ENCODE data around the gene CIITA. TPM values are rescaled to one million over a fixed set of nuclear protein-coding genes. Genes with fewer than 3 reads are reported as not detected.
A peak's percentile ranks its signal among the peaks of the same experiment; 100 is the strongest.
"Not testable (repeated sequence)": the region's sequence is repeated elsewhere in the genome, so short reads cannot be mapped to it uniquely, and the experiment has no call there.

The CIITA gene
- total and polyA plus RNA-seq, 4 donors, result 11.5 to 59.6 (median 26.6) TPM

- ATAC-seq (ENCODE audit: insufficient read depth, low FRiP score), result no peak
- WGBS, 2 donors, result 65 to 71% methylated on average over 14 of the region's 14 CpGs
These were observed 45.5 kb downstream of the CIITA start for GRCh38 chr16:10922328-10923145.

GRCh38 chr16:10923146-10923649, 46.2 kb downstream of the CIITA start:
- peaks cover 5 to 10% (median 7%) of the 10 kb centered on the region in 5 donors for H3K4me1 ChIP-seq (ENCODE audit: control insufficient read depth in 5 of 5, insufficient read depth in 5 of 5, low read length in 5 of 5)
- no peak overlapping the region for H3K4me3 ChIP-seq
- WGBS, 2 donors, result 87 to 92% methylated on average over 10 of the region's 10 CpGs
- H3K27ac ChIP-seq (ENCODE audit: low read depth in 1 of 2, low read length in 1 of 2), result peak overlapping the region in 1 of 2 donors; percentile 64
- H3K9ac ChIP-seq (ENCODE audit: insufficient read depth in 1 of 2, low read length in 2 of 2), result no peak overlapping the region
- peaks cover 12 to 34% (median 20%) of the 10 kb centered on the region in 4 donors for H3K36me3 ChIP-seq (ENCODE audit: control insufficient read depth in 4 of 4, insufficient read depth in 4 of 4, low read length in 4 of 4)
- ATAC-seq (ENCODE audit: insufficient read depth, low FRiP score) (no peak), DNase-seq (no peak)
- no peaks in the 10 kb centered on the region for H3K27me3 ChIP-seq (ENCODE audit: control insufficient read depth in 3 of 3, insufficient read depth in 3 of 3, low read length in 2 of 3)
- H3K9me3 ChIP-seq (ENCODE audit: control insufficient read depth in 4 of 4, insufficient read depth in 3 of 4, low read length in 3 of 4), result no peaks in the 10 kb centered on the region
- no peak for TF ChIP-seq CTCF (IDR thresholded peaks at IDR 0.05; ENCODE audit: control extremely low read depth, extremely low read depth)

More at GRCh38 chr16:10922328-10923145, 45.5 kb downstream of the CIITA start:
- TF ChIP-seq CTCF (IDR thresholded peaks at IDR 0.05; ENCODE audit: control extremely low read depth, extremely low read depth), result no peak
- Histone ChIP-seq H3K27me3 (ENCODE audit: control insufficient read depth in 3 of 3, insufficient read depth in 3 of 3, low read length in 2 of 3) (no peaks in the 10 kb centered on the region), H3K4me1 (ENCODE audit: control insufficient read depth in 5 of 5, insufficient read depth in 5 of 5, low read length in 5 of 5) (peaks cover 5 to 10% (median 7%) of the 10 kb centered on the region in 5 donors), H3K27ac (ENCODE audit: low read depth in 1 of 2, low read length in 1 of 2) (peak overlapping the region; percentile 37 to 82), H3K9me3 (ENCODE audit: control insufficient read depth in 4 of 4, insufficient read depth in 3 of 4, low read length in 3 of 4) (no peaks in the 10 kb centered on the region), H3K9ac (ENCODE audit: insufficient read depth in 1 of 2, low read length in 2 of 2) (no peak overlapping the region), H3K4me3 (no peak overlapping the region), H3K36me3 (ENCODE audit: control insufficient read depth in 4 of 4, insufficient read depth in 4 of 4, low read length in 4 of 4) (peaks cover 8 to 32% (median 18%) of the 10 kb centered on the region in 4 donors)
- DNase-seq, result no peak

- DNase-seq (no peak), ATAC-seq (ENCODE audit: insufficient read depth, low FRiP score) (no peak)
- peaks cover 12 to 37% (median 20%) of the 10 kb centered on the region in 4 donors for H3K36me3 ChIP-seq (ENCODE audit: control insufficient read depth in 4 of 4, insufficient read depth in 4 of 4, low read length in 4 of 4)
- no peak overlapping the region for H3K9ac ChIP-seq (ENCODE audit: insufficient read depth in 1 of 2, low read length in 2 of 2)
- H3K27me3 ChIP-seq (ENCODE audit: control insufficient read depth in 3 of 3, insufficient read depth in 3 of 3, low read length in 2 of 3), result no peaks in the 10 kb centered on the region
- TF ChIP-seq CTCF (IDR thresholded peaks at IDR 0.05; ENCODE audit: control extremely low read depth, extremely low read depth), result no peak
- H3K4me3 ChIP-seq, result no peak overlapping the region
- H3K27ac ChIP-seq (ENCODE audit: low read depth in 1 of 2, low read length in 1 of 2), result peak overlapping the region in 1 of 2 donors; percentile 64
- 79 to 83% methylated on average over 14 of the region's 14 CpGs for WGBS, 2 donors
- peaks cover 5 to 10% (median 7%) of the 10 kb centered on the region in 5 donors for H3K4me1 ChIP-seq (ENCODE audit: control insufficient read depth in 5 of 5, insufficient read depth in 5 of 5, low read length in 5 of 5)
- no peaks in the 10 kb centered on the region for H3K9me3 ChIP-seq (ENCODE audit: control insufficient read depth in 4 of 4, insufficient read depth in 3 of 4, low read length in 3 of 4)
These were observed 46.7 kb downstream of the CIITA start for GRCh38 chr16:10923650-10924214.

- DNase-seq; H3K27ac ChIP-seq (ENCODE audit: low read depth in 1 of 2, low read length in 1 of 2); H3K9ac ChIP-seq (ENCODE audit: insufficient read depth in 1 of 2, low read length in 2 of 2); H3K27me3 ChIP-seq (ENCODE audit: control insufficient read depth in 3 of 3, insufficient read depth in 3 of 3, low read length in 2 of 3); ATAC-seq (ENCODE audit: insufficient read depth, low FRiP score); H3K4me3 ChIP-seq; H3K9me3 ChIP-seq (ENCODE audit: control insufficient read depth in 4 of 4, insufficient read depth in 3 of 4, low read length in 3 of 4): not testable (repeated sequence)
- Histone ChIP-seq H3K36me3 (ENCODE audit: control insufficient read depth in 4 of 4, insufficient read depth in 4 of 4, low read length in 4 of 4) (peaks cover 12 to 35% (median 20%) of the 10 kb centered on the region in 4 donors), H3K4me1 (ENCODE audit: control insufficient read depth in 5 of 5, insufficient read depth in 5 of 5, low read length in 5 of 5) (peaks cover 6 to 18% (median 7%) of the 10 kb centered on the region in 5 donors)
- 95 to 97% methylated on average over 3 of the region's 3 CpGs for whole genome bisulfite sequencing, 2 donors
These were observed 48.3 kb downstream of the CIITA start for GRCh38 chr16:10925285-10925684.

Data from lung (tissue), 12 donors.